HG02970 (cell line): ENCODE measurements around the gene OPA3.

Experiments used
- ATAC-seq: cut with Tn5 transposase; IDR thresholded peaks from one replicate; pipeline ENCODE4 v1.9.1; 2021; ENCODE audit warnings: mild to moderate bottlenecking, moderate library complexity, moderate number of reproducible peaks; ENCODE audit not compliant: unreplicated experiment, low FRiP score

The OPA3 gene

GRCh38 chr19:45489216-45489855 is 95.3 kb downstream of the OPA3 start:
- no peak for ATAC-seq

GRCh38 chr19:45488708-45489107 is 95.9 kb downstream of the OPA3 start:
- ATAC-seq, result no peak

- peak; percentile 73 for ATAC-seq
Observed at GRCh38 chr19:45485305-45486077, 99.1 kb downstream of the OPA3 start.

- ATAC-seq, result no peak
Observed at GRCh38 chr19:45484273-45484945, 100.2 kb downstream of the OPA3 start.

- ATAC-seq, result no peak
Observed at GRCh38 chr19:45483033-45483432, 101.6 kb downstream of the OPA3 start.

GRCh38 chr19:45478454-45479238 is 106.0 kb downstream of the OPA3 start:
- peak; percentile 55 for ATAC-seq

- no peak for ATAC-seq
Observed at GRCh38 chr19:45477713-45478453, 106.7 kb downstream of the OPA3 start.
